SK-N-MC (cell line): ENCODE results near the gene BBS4.

Experiments
- EZH2 ChIP-seq: fragments of 200-600 bp; sonication (generic); IDR thresholded peaks from one replicate; pipeline ENCODE4 v1.6.1; 2017; ENCODE audit warnings: antibody characterized with exemption
- FOXP2 ChIP-seq: optimal IDR thresholded peaks from 2 replicates; pipeline ENCODE3; 2011; ENCODE audit warnings: mild to moderate bottlenecking, moderate library complexity; ENCODE audit not compliant: insufficient read depth; ENCODE audit errors: extremely low read length, control extremely low read depth
- POLR2AphosphoS5 ChIP-seq: IDR thresholded peaks from 2 replicates; pipeline ENCODE4 v1.6.1; 2012; ENCODE audit warnings: mild to moderate bottlenecking, low read depth, low read length, borderline replicate concordance

GRCh38 chr15:72766780-72767179 lies 80.8 kb downstream of the BBS4 start:
- TF ChIP-seq POLR2AphosphoS5 = no peak
- TF ChIP-seq EZH2 = no peak
- no peak for TF ChIP-seq FOXP2
